ENCODE data around the gene SRCIN1.

GRCh38 chr17:38552343-38552742 is 53.4 kb downstream of the SRCIN1 start:
- TF ChIP-seq CTCF (IDR thresholded peaks at IDR 0.05): no peak
- TF ChIP-seq POLR2AphosphoS5 (IDR thresholded peaks at IDR 0.05): no peak
- TF ChIP-seq POLR2A (IDR thresholded peaks at IDR 0.05): no peak
